T-cell (primary cell): ENCODE measurements around the gene GBA2. TPM values are rescaled to one million over a fixed set of nuclear protein-coding genes. Genes with fewer than 3 reads are reported as not detected.

Source experiments
- ATAC-seq, 4 experiments: fragments of 200-7000 bp in 3 of 4; fragments of 150-1000 bp in 1 of 4; cut with Tn5 transposase; replicated peaks in 1 of 4; 1 replicate in 3 of 4; 2 replicates in 1 of 4; pipeline ENCODE4 v1.10.0; 2021; ENCODE audit warnings: moderate library complexity in 3 of 4, mild to moderate bottlenecking in 2 of 4, moderate number of reproducible peaks in 1 of 4
- CTCF ChIA-PET, 2 donors: fragments of 300-600 bp; sonication (Branson Sonifier 250); formaldehyde crosslinking; loops; one replicate each; lab custom pipeline; 2022; ENCODE audit warnings: antibody characterized with exemption in 2 of 2; lab: Charles Lee
- POLR2A ChIA-PET, 2 donors: fragments of 300-600 bp; sonication (Branson Sonifier 250); formaldehyde crosslinking; loops; one replicate each; lab custom pipeline; 2022; ENCODE audit warnings: antibody characterized with exemption in 2 of 2; lab: Charles Lee
- DNase-seq, 35 experiments: peaks; one replicate each; pipeline versions ENCODE4 v3.0.0 to v3.0.0-alpha.2; 2013 to 2023
- H3K27ac ChIP-seq: one replicate; pipeline ENCODE4 v1.5.1; 2013; ENCODE audit warnings: low read length
- H3K27me3 ChIP-seq, 2 experiments: replicated peaks in 1 of 2; 1 replicate in 1 of 2; 2 replicates in 1 of 2; pipeline versions ENCODE4 v1.6.1 to v1.7.0; 2013; ENCODE audit warnings: low read length in 1 of 2, mixed read lengths in 1 of 2; ENCODE audit not compliant: control insufficient read depth in 2 of 2, insufficient read depth in 2 of 2; ENCODE audit errors: extremely low read depth in 1 of 2
- H3K36me3 ChIP-seq, 2 donors: 1 replicate in 1 of 2; 2 replicates in 1 of 2; pipeline versions ENCODE4 v1.6.1 to v1.7.0; 2013; ENCODE audit warnings: low read length in 1 of 2; ENCODE audit not compliant: control insufficient read depth in 2 of 2, insufficient read depth in 1 of 2; ENCODE audit errors: extremely low read depth in 1 of 2
- H3K4me1 ChIP-seq, 2 experiments: 1 replicate in 1 of 2; 2 replicates in 1 of 2; pipeline versions ENCODE4 v1.6.1 to v1.7.0; 2013; ENCODE audit warnings: low read length in 2 of 2, mixed read lengths in 1 of 2; ENCODE audit not compliant: insufficient read depth in 2 of 2, control insufficient read depth in 1 of 2; ENCODE audit errors: extremely low read depth in 1 of 2
- H3K4me3 ChIP-seq, 2 donors: 1 replicate in 1 of 2; 2 replicates in 1 of 2; pipeline versions ENCODE4 v1.5.1 to v1.7.0; 2013; ENCODE audit warnings: mild to moderate bottlenecking in 2 of 2, low read length in 1 of 2, moderate library complexity in 1 of 2; ENCODE audit not compliant: control insufficient read depth in 1 of 2; ENCODE audit errors: extremely low read depth in 1 of 2
- H3K9me3 ChIP-seq: 2 replicates; pipeline ENCODE4 v1.7.0; 2013
- H3K27ac Mint-ChIP-seq, 2 donors: one replicate each; pipeline ENCODE4 v1.8.0; 2020 to 2021; ENCODE audit warnings: mild to moderate bottlenecking in 2 of 2, mixed read lengths in 2 of 2
- H3K27me3 Mint-ChIP-seq, 2 donors: one replicate each; pipeline ENCODE4 v1.8.0; 2021 to 2022; ENCODE audit warnings: mixed read lengths in 2 of 2
- H3K36me3 Mint-ChIP-seq: one replicate; pipeline ENCODE4 v1.8.0; 2021; ENCODE audit warnings: mixed read lengths
- H3K4me1 Mint-ChIP-seq, 3 donors: one replicate each; pipeline ENCODE4 v1.8.0; 2020 to 2022; ENCODE audit warnings: mixed read lengths in 3 of 3, mild to moderate bottlenecking in 1 of 3
- H3K4me3 Mint-ChIP-seq, 3 donors: one replicate each; pipeline ENCODE4 v1.8.0; 2020 to 2022; ENCODE audit warnings: mild to moderate bottlenecking in 3 of 3, mixed read lengths in 3 of 3, moderate library complexity in 3 of 3
- H3K9me3 Mint-ChIP-seq, 3 donors: one replicate each; pipeline ENCODE4 v1.8.0; 2020 to 2022; ENCODE audit warnings: mixed read lengths in 3 of 3
- WGBS: methylation state at CpG from one replicate; pipeline ENCODE4 v1.1.5; 2013; ENCODE audit warnings: missing lambda C conversion rate; ENCODE audit not compliant: insufficient coverage; 5-methylcytosine and 5-hydroxymethylcytosine counted together
- total RNA-seq, 35 experiments: library from RNA in 6 of 35; stranded (reverse) in 6 of 35; fragments of 120-200 nt in 1 of 35; gene quantifications; one replicate each; pipeline versions ENCODE4 v1.2.1 to v1.2.4 and lab custom pipeline; 2013 to 2026

Gene GBA2
- total RNA-seq, 5 donors from 2014 or later (not counting 1 experiment from before 2014, with no cell fraction given): 35.4 to 63.3 (median 60.1) TPM

DNA sequence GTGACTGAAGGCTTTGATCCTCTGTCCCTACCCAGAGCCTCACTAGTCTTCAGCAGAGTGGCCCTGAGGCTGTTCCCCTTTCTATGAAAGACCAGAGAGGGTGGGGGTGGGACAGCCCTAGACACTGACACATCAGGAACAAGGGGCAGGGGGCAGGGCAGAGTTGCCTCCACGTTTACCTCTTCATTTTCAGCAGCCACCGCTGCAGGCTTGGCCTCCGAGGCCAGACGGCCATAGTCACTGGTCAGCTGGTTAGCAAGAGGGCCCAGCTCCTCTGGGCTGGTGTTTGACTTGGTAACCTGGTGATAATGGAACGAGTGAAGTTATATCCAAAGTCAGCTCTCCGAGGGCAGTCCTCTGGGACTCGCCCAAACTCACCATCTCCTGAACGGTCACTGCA is 43.7 kb downstream of the GBA2 start:
- no peaks in the 10 kb centered on the region for H3K9me3 Mint-ChIP-seq
- peaks cover 34 to 96% of the 10 kb centered on the region in 2 donors for H3K36me3 ChIP-seq
- peaks cover 57% of the 10 kb centered on the region for H3K36me3 Mint-ChIP-seq
- POLR2A ChIA-PET: interaction anchor here in 1 of 2 donors (0.6 kb wide), 1 partner anchor 1633 kb away, joined by 7 read pairs; no protein-coding TSS in a partner anchor
- ATAC-seq (no peak), DNase-seq (no peak)
- H3K27me3 ChIP-seq: no peaks in the 10 kb centered on the region
- H3K9me3 ChIP-seq: no peaks in the 10 kb centered on the region
- H3K4me1 Mint-ChIP-seq: peaks cover 0 to 4% (median 0%) of the 10 kb centered on the region in 3 donors
- H3K27ac Mint-ChIP-seq: peak overlapping the region in 1 of 2 donors; percentile 39
- CTCF ChIA-PET: interaction anchor here in 1 of 2 donors (1.1 to 1.4 kb wide), 2 partner anchors 9 to 22 kb away, joined by 3 to 4 read pairs; no protein-coding TSS in a partner anchor
- H3K4me1 ChIP-seq: no peaks in the 10 kb centered on the region
- no peak overlapping the region for H3K27ac ChIP-seq
- no peak overlapping the region for H3K4me3 Mint-ChIP-seq
- WGBS: 91% methylated on average over 7 of the region's 8 CpGs
- no peaks in the 10 kb centered on the region for H3K27me3 Mint-ChIP-seq
- H3K4me3 ChIP-seq: no peak overlapping the region

DNA sequence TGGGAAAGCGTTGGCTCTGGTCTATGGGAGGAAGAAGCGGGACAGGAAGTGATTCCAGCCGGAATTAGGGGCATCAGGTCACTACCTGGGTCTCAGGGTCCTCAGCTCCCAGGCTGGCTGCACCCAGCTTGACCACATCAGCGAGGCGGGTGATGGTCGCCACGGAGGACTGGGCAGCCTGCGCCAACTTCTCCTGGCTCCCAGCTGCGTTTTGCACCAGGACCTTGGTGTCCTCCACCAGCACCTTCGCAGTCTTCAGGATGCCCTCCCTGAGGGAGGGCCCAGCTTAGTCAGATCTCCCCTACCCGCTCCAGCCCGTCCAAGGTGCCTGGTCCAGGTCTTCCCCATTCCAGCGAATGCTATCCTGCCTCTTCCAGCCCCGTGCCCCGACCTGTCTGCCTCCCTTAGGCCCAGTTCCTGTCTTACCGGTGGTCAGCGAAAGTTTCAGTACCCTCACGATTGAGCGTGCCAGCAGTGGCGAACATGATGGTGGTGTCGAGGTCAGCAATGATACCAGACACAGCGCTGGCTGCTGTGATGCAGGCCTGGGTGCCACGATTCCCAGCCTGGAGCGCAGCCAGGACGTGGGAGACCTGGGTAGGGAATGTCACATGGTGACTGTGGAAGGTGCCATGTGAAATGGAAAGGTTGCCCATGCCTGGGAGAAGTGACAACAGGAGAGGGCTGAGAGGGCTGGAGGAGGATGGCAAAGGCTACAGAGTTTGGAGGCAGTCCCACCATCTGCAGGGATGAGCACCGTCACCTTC is 44.9 kb downstream of the GBA2 start:
- H3K4me3 ChIP-seq: no peak overlapping the region
- ChIA-PET POLR2A (no interaction called here), CTCF (no interaction called here)
- ATAC-seq: no peak
- Mint-ChIP-seq H3K27ac (no peak overlapping the region), H3K27me3 (no peaks in the 10 kb centered on the region), H3K4me1 (peaks cover 0 to 4% (median 0%) of the 10 kb centered on the region in 3 donors), H3K36me3 (peaks cover 51% of the 10 kb centered on the region), H3K9me3 (no peaks in the 10 kb centered on the region), H3K4me3 (no peak overlapping the region)
- H3K4me1 ChIP-seq: no peaks in the 10 kb centered on the region
- H3K27ac ChIP-seq: no peak overlapping the region
- H3K36me3 ChIP-seq: peaks cover 45 to 100% of the 10 kb centered on the region in 2 donors
- no peaks in the 10 kb centered on the region for H3K27me3 ChIP-seq
- 97% methylated on average over 26 of the region's 26 CpGs for WGBS
- DNase-seq: no peak
- H3K9me3 ChIP-seq: no peaks in the 10 kb centered on the region

DNA sequence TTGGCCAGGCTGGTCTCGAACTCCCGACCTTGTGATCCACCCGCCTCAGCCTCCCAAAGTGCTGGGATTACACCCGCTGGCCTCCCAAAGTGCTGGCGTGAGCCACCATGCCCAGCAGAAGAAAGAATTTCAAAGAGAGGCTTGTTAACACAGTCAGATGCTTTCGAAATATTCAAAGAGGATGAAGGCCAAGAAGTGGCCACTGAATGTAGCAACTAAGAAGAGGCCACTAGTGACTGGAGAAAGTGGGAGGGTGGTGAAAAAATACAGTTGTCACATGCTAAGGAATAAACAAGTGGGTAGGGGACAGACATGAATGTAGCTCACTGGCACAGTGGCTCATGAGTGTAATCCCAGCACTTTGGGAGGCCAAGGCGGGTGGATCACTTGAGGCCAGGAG is 46.3 kb downstream of the GBA2 start:
- no peak for DNase-seq
- Mint-ChIP-seq H3K4me3 (no peak overlapping the region), H3K27ac (no peak overlapping the region)

DNA sequence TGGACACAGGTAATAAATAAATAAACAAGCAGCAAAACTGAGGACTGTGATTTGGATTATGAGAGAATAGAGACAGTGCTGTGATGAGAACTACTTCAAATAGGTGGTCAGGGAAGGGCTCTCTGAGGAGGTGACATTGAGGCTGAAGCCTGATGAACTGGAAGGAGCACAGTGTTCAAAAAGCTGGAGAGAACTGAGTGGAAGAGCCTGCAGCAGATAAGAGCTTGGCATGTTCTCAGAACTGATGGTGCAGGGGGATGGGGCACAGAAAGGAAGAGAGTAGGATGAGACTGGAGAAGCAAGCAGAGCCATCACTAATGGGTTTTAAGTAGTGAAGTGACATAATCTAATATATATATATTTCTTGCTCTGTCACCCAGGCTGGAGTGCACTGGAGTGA is 48.1 kb downstream of the GBA2 start:
- Histone ChIP-seq H3K4me1 (peaks cover 0 to 9% of the 10 kb centered on the region in 2 experiments), H3K4me3 (no peak overlapping the region), H3K27me3 (no peaks in the 10 kb centered on the region), H3K9me3 (no peaks in the 10 kb centered on the region), H3K36me3 (peaks cover 57 to 96% of the 10 kb centered on the region in 2 donors), H3K27ac (no peak overlapping the region)
- Mint-ChIP-seq H3K36me3 (peaks cover 49% of the 10 kb centered on the region), H3K27ac (no peak overlapping the region), H3K27me3 (no peaks in the 10 kb centered on the region), H3K4me3 (no peak overlapping the region), H3K4me1 (peaks cover 9 to 10% (median 9%) of the 10 kb centered on the region in 3 donors), H3K9me3 (no peaks in the 10 kb centered on the region)
- CTCF ChIA-PET: interaction anchor here in 1 of 2 donors (1.1 kb wide), 1 partner anchor 30 kb away, joined by 9 read pairs; no protein-coding TSS in a partner anchor
- no peak for ATAC-seq
- DNase-seq: no peak
- POLR2A ChIA-PET: no interaction called here

More for the DNA sequence above, 46.3 kb downstream of the GBA2 start:
- Histone ChIP-seq H3K4me3 (no peak overlapping the region), H3K36me3 (peaks cover 55 to 100% of the 10 kb centered on the region in 2 donors), H3K4me1 (no peaks in the 10 kb centered on the region), H3K27me3 (no peaks in the 10 kb centered on the region), H3K9me3 (no peaks in the 10 kb centered on the region), H3K27ac (no peak overlapping the region)
- H3K36me3 Mint-ChIP-seq: peaks cover 49% of the 10 kb centered on the region
- POLR2A ChIA-PET: no interaction called here
- CTCF ChIA-PET: interaction anchor here in 1 of 2 donors (0.6 kb wide), 1 partner anchor 633 kb away, joined by 4 read pairs; no protein-coding TSS in a partner anchor
- ATAC-seq: no peak
- no peaks in the 10 kb centered on the region for H3K9me3 Mint-ChIP-seq
- 100% methylated on average over 7 of the region's 7 CpGs for WGBS
- H3K4me1 Mint-ChIP-seq: peaks cover 0 to 4% (median 0%) of the 10 kb centered on the region in 3 donors
- no peaks in the 10 kb centered on the region for H3K27me3 Mint-ChIP-seq

DNA sequence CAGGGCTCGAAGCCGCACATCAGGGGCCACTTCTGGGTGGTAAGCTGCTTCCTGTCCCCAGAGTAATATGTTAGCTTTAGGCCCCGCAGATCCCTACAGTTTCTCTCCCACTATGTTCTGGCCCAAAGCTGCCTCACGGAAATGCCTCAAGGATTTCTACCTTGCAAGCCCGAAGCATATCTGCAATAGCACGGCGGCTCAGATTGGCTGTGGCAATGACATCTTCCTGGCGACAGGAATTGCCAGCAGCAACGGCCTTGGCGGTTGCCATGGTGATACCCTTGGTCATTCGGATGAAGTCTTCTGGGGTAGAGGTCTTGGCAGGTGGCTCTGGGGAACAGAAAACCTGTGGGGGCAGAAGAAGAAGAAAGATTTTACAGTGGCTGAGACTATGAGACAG is 49.0 kb downstream of the GBA2 start:
- CTCF ChIA-PET: interaction anchor here in 1 of 2 donors (1.1 kb wide), 1 partner anchor 30 kb away, joined by 9 read pairs; no protein-coding TSS in a partner anchor
- Histone ChIP-seq H3K27ac (no peak overlapping the region), H3K27me3 (no peaks in the 10 kb centered on the region), H3K4me3 (no peak overlapping the region), H3K9me3 (no peaks in the 10 kb centered on the region), H3K4me1 (peaks cover 0 to 9% of the 10 kb centered on the region in 2 experiments), H3K36me3 (peaks cover 55 to 87% of the 10 kb centered on the region in 2 donors)
- no peak overlapping the region for H3K4me3 Mint-ChIP-seq
- DNase-seq (no peak), ATAC-seq (no peak)
- H3K27ac Mint-ChIP-seq: no peak overlapping the region
- WGBS: 97% methylated on average over 11 of the region's 11 CpGs
- peaks cover 46% of the 10 kb centered on the region for H3K36me3 Mint-ChIP-seq
- H3K4me1 Mint-ChIP-seq: peaks cover 9 to 10% (median 9%) of the 10 kb centered on the region in 3 donors
- H3K27me3 Mint-ChIP-seq: no peaks in the 10 kb centered on the region
- no peaks in the 10 kb centered on the region for H3K9me3 Mint-ChIP-seq
- POLR2A ChIA-PET: no interaction called here

DNA sequence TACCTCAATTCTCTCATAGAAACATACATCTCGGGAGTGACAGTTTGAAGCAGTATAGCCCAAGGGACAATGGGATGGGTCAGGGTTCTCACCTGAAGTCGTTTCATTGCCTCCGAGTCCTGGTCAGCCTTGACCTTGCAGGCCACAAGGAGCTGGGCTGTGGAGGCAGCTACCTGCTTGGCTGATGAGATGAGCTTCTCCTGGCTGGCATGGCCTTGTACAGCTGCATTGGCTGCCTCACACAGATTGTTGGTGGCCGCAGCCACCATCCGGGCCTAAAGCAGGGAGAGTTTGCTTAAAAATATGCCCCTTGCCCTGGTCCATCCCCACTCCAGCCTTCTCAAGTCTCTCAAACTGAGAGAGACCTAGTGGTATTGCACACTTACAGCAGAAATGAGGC is 50.8 kb downstream of the GBA2 start:
- H3K4me3 Mint-ChIP-seq: no peak overlapping the region
- Histone ChIP-seq H3K4me3 (no peak overlapping the region), H3K9me3 (no peaks in the 10 kb centered on the region), H3K27ac (no peak overlapping the region), H3K4me1 (peaks cover 0 to 9% of the 10 kb centered on the region in 2 experiments), H3K36me3 (peaks cover 44 to 69% of the 10 kb centered on the region in 2 donors), H3K27me3 (no peaks in the 10 kb centered on the region)
- POLR2A ChIA-PET: no interaction called here
- no peaks in the 10 kb centered on the region for H3K27me3 Mint-ChIP-seq
- ATAC-seq (no peak), DNase-seq (no peak)
- CTCF ChIA-PET: interaction anchor here (1.8 to 4.7 kb wide), 3 partner anchors 29 to 40 kb away, joined by 6 to 50 read pairs (median 8); partner anchors contain the start of genes CCDC107 (in 1 of the 2), RMRP (in 1 of the 2) and TLN1 (in 1 of the 2)
- H3K4me1 Mint-ChIP-seq: peaks cover 9 to 10% (median 9%) of the 10 kb centered on the region in 3 donors
- 100% methylated on average over 4 of the region's 5 CpGs for WGBS
- H3K36me3 Mint-ChIP-seq: peaks cover 29% of the 10 kb centered on the region
- no peaks in the 10 kb centered on the region for H3K9me3 Mint-ChIP-seq
- no peak overlapping the region for H3K27ac Mint-ChIP-seq
